IMR-90 (cell line): ENCODE measurements around the gene SYPL2. TPM values are rescaled to one million over a fixed set of nuclear protein-coding genes. Genes with fewer than 3 reads are reported as not detected.

Experiments
- ATAC-seq: fragments of 200-7000 bp; cut with Tn5 transposase; 2 replicates; pipeline ENCODE4 v1.9.1; 2020; ENCODE audit warnings: low read depth, mild to moderate bottlenecking, moderate library complexity
- BruUV-seq: library from RNA; stranded (reverse); fragments of 400-500 nt; replicated peaks from 2 replicates; lab custom pipeline; 2021; lab: Mats Ljungman, UMichigan
- CTCF ChIA-PET: fragments of 300-600 bp; formaldehyde crosslinking; extraction: SDS; loops from one replicate; lab custom pipeline; 2021; ENCODE audit warnings: antibody characterized with exemption; lab: Yijun Ruan, JAX
- POLR2A ChIA-PET: fragments of 300-600 bp; sonication (Branson Sonifier 250); formaldehyde crosslinking; loops from one replicate; lab custom pipeline; 2022; ENCODE audit warnings: antibody characterized with exemption; ENCODE audit not compliant: unreplicated experiment; lab: Charles Lee
- DNase-seq: peaks from one replicate; pipeline ENCODE4 v3.0.0; 2013
- H2AFZ ChIP-seq: replicated peaks from 2 replicates; pipeline ENCODE3; 2013; ENCODE audit warnings: low read length, mild to moderate bottlenecking; ENCODE audit not compliant: poor library complexity
- H2AK5ac ChIP-seq: 2 replicates; pipeline ENCODE4 v1.6.1; 2013; ENCODE audit warnings: low read depth, low read length, inconsistent platforms
- H2AK9ac ChIP-seq: replicated peaks from 2 replicates; pipeline ENCODE3; 2013; ENCODE audit warnings: mild to moderate bottlenecking, low read depth, low read length, moderate library complexity; ENCODE audit not compliant: poor library complexity
- H2BK120ac ChIP-seq: 2 replicates; pipeline ENCODE4 v1.6.1; 2013; ENCODE audit warnings: low read depth, low read length, inconsistent platforms
- H2BK15ac ChIP-seq: 3 replicates; pipeline ENCODE4 v1.6.1; 2013; ENCODE audit warnings: low read depth, low read length, inconsistent platforms
- H2BK20ac ChIP-seq: 2 replicates; pipeline ENCODE4 v1.6.1; 2013; ENCODE audit warnings: low read depth, mild to moderate bottlenecking, inconsistent platforms, low read length, moderate library complexity
- H2BK5ac ChIP-seq: 2 replicates; pipeline ENCODE4 v1.6.1; 2013; ENCODE audit warnings: mild to moderate bottlenecking, low read depth, low read length, inconsistent platforms; ENCODE audit not compliant: poor library complexity, severe bottlenecking
- H3K14ac ChIP-seq: replicated peaks from 2 replicates; pipeline ENCODE4 v1.6.1; 2013; ENCODE audit warnings: low read depth, low read length, inconsistent platforms
- H3K18ac ChIP-seq: 2 replicates; pipeline ENCODE4 v1.6.1; 2013; ENCODE audit warnings: low read depth, low read length, control low read depth
- H3K23ac ChIP-seq: 2 replicates; pipeline ENCODE4 v1.6.1; 2013; ENCODE audit warnings: low read depth, low read length, inconsistent platforms
- H3K27ac ChIP-seq: 2 replicates; pipeline ENCODE4 v1.5.1; 2013; ENCODE audit warnings: mild to moderate bottlenecking, control low read depth, low read length; ENCODE audit not compliant: insufficient read depth
- H3K27me3 ChIP-seq: 2 replicates; pipeline ENCODE4 v1.6.1; 2013; ENCODE audit warnings: low read length; ENCODE audit not compliant: control insufficient read depth, insufficient read depth
- H3K36me3 ChIP-seq: 2 replicates; pipeline ENCODE4 v1.6.1; 2013; ENCODE audit warnings: low read length, mixed read lengths; ENCODE audit not compliant: control insufficient read depth, insufficient read depth
- H3K4ac ChIP-seq: 2 replicates; pipeline ENCODE4 v1.6.1; 2013; ENCODE audit warnings: low read depth, low read length, inconsistent platforms
- H3K4me1 ChIP-seq: 2 replicates; pipeline ENCODE4 v1.6.1; 2013; ENCODE audit warnings: low read length, mixed read lengths; ENCODE audit not compliant: control insufficient read depth, insufficient read depth
- H3K4me2 ChIP-seq: 2 replicates; pipeline ENCODE4 v1.6.1; 2013; ENCODE audit warnings: low read depth, mild to moderate bottlenecking, control low read depth, low read length, moderate library complexity
- H3K4me3 ChIP-seq: 2 replicates; pipeline ENCODE4 v1.5.1; 2013; ENCODE audit warnings: low read depth, mild to moderate bottlenecking, control low read depth, low read length, moderate library complexity; ENCODE audit not compliant: insufficient read depth
- H3K56ac ChIP-seq: 2 replicates; pipeline ENCODE4 v1.6.1; 2013; ENCODE audit warnings: low read length, inconsistent platforms; ENCODE audit not compliant: insufficient read depth; ENCODE audit errors: extremely low read depth
- H3K79me1 ChIP-seq, 2 experiments: 2 replicates each; pipeline ENCODE4 v1.6.1; 2013; ENCODE audit warnings: low read length in 2 of 2, inconsistent platforms in 1 of 2, low read depth in 1 of 2
- H3K9ac ChIP-seq: 2 replicates; pipeline ENCODE4 v1.6.1; 2013; ENCODE audit warnings: low read depth, low read length, control low read depth
- H3K9me1 ChIP-seq: 2 replicates; pipeline ENCODE4 v1.6.1; 2013; ENCODE audit warnings: low read length, inconsistent platforms; ENCODE audit not compliant: insufficient read depth
- H3K9me3 ChIP-seq: 2 replicates; pipeline ENCODE4 v1.6.1; 2013; ENCODE audit warnings: low read length; ENCODE audit not compliant: control insufficient read depth, insufficient read depth
- H4K20me1 ChIP-seq: 2 replicates; pipeline ENCODE4 v1.6.1; 2013; ENCODE audit warnings: low read length, inconsistent platforms; ENCODE audit not compliant: insufficient read depth
- H4K5ac ChIP-seq: 2 replicates; pipeline ENCODE4 v1.6.1; 2013; ENCODE audit warnings: mild to moderate bottlenecking, low read depth, low read length, control low read depth
- H4K8ac ChIP-seq, 2 experiments: 2 replicates each; pipeline ENCODE4 v1.6.1; 2013; ENCODE audit warnings: low read depth in 2 of 2, low read length in 2 of 2, control low read depth in 1 of 2, inconsistent platforms in 1 of 2
- H4K91ac ChIP-seq: 2 replicates; pipeline ENCODE4 v1.6.1; 2013; ENCODE audit warnings: low read depth, low read length, inconsistent platforms; ENCODE audit not compliant: insufficient read depth
- BHLHE40 ChIP-seq: fragments of 150-350 bp; IDR thresholded peaks from 2 replicates; pipeline ENCODE4 v1.6.1; 2016; ENCODE audit warnings: mild to moderate bottlenecking, low read depth, low read length
- CHD1 ChIP-seq: IDR thresholded peaks from 2 replicates; pipeline ENCODE4 v1.6.1; 2012; ENCODE audit warnings: low read depth, low read length, improper control_type of control experiment
- MXI1 ChIP-seq: IDR thresholded peaks from 2 replicates; pipeline ENCODE4 v1.6.1; 2012; ENCODE audit warnings: low read depth, mild to moderate bottlenecking, low read length, moderate library complexity, borderline replicate concordance
- RAD21 ChIP-seq: IDR thresholded peaks from 2 replicates; pipeline ENCODE4 v1.6.1; 2012; ENCODE audit warnings: low read length, improper control_type of control experiment
- WGBS, 2 experiments: methylation state at CpG; one replicate each; pipeline versions ENCODE4 v1.1.5 to v1.1.7; 2013; ENCODE audit warnings: missing lambda C conversion rate in 2 of 2; ENCODE audit not compliant: insufficient read length in 1 of 2; ENCODE audit errors: extremely low coverage in 2 of 2; 5-methylcytosine and 5-hydroxymethylcytosine counted together
- dilution Hi-C: fragments of 300-500 bp; cut with HindIII; formaldehyde crosslinking; loops from one replicate; pipeline ENCODE4 v1.14.3; 2018; ENCODE audit warnings: low sequenced_read_pairs; ENCODE audit not compliant: unreplicated experiment
- in situ Hi-C: fragments of 300-500 bp; cut with MboI; formaldehyde crosslinking; loops from 3 replicates; pipeline ENCODE4 v1.14.3; 2019; ENCODE audit warnings: low sequenced_read_pairs, inconsistent platforms, mixed read lengths
- intact Hi-C: fragments of 100-400 bp; cut with micrococcal nuclease; formaldehyde crosslinking; loops from 2 replicates; pipeline ENCODE4 v1.10.0; 2022
- polyA plus RNA-seq, 3 experiments: library from polyadenylated mRNA; depleted of rRNA; stranded (reverse); fragments of >200 nt; gene quantifications; 2 replicates each; pipeline ENCODE4 v1.2.3, GENCODE V29; 2012; ENCODE audit warnings: low replicate concordance in 1 of 3
- total RNA-seq: library from RNA; depleted of rRNA; stranded (reverse); fragments of >200 nt; gene quantifications from 2 replicates; pipeline ENCODE4 v1.2.3, GENCODE V29; 2012

The SYPL2 gene
- total and polyA plus RNA-seq, 2 of the 4 experiments (the other 2 are of a cell fraction) = under 0.01 to 0.65 TPM

GRCh38 chr1:109527846-109528695 is 61.7 kb downstream of the SYPL2 start (continued):
- no peak for TF ChIP-seq RAD21

GRCh38 chr1:109528712-109529111 is 62.4 kb downstream of the SYPL2 start:
- dilution Hi-C loops (no loop called here), intact Hi-C loops (no loop called here), in situ Hi-C loops (no loop called here)
- no peaks in the 10 kb centered on the region for H3K36me3 ChIP-seq
- no peaks in the 10 kb centered on the region; the same call in 1 of the 2 replicates for H3K9me1 ChIP-seq
- H3K56ac ChIP-seq = no peak overlapping the region
- DNase-seq (no peak), ATAC-seq (no peak)
- no peak overlapping the region for H3K14ac ChIP-seq
- no peak overlapping the region for H3K23ac ChIP-seq
- BruUV-seq = no TSS peak
- H2BK120ac ChIP-seq = no peak overlapping the region
- H4K20me1 ChIP-seq = no peaks in the 10 kb centered on the region
- H4K8ac ChIP-seq = no peak overlapping the region
- H2BK15ac ChIP-seq = no peak overlapping the region
- ChIA-PET POLR2A (no interaction called here), CTCF (interaction anchor here (0.6 to 1.5 kb wide), 4 partner anchors 18 to 38 kb away, joined by 3 to 7 read pairs (median 3); no protein-coding TSS in a partner anchor)
- peaks cover 15% of the 10 kb centered on the region for H3K27me3 ChIP-seq
- H3K9me3 ChIP-seq = no peaks in the 10 kb centered on the region
- no peak overlapping the region for H3K4me2 ChIP-seq
- no peak overlapping the region for H3K18ac ChIP-seq
- no peak overlapping the region for H3K27ac ChIP-seq
- H4K91ac ChIP-seq = no peak overlapping the region
- TF ChIP-seq MXI1 = no peak
- TF ChIP-seq BHLHE40 = no peak
- no peak for TF ChIP-seq CHD1
- H2AK5ac ChIP-seq = no peak overlapping the region
- no peaks in the 10 kb centered on the region for H3K79me1 ChIP-seq
- peaks cover 7% of the 10 kb centered on the region for H3K4me1 ChIP-seq
- H2AK9ac ChIP-seq = no peak overlapping the region
- no peak overlapping the region for H2AFZ ChIP-seq
- H3K4me3 ChIP-seq = no peak overlapping the region
- no peak overlapping the region for H4K5ac ChIP-seq
- WGBS, 2 experiments = 90% methylated on average over 2 of the region's 3 CpGs; no CpG with 5 or more reads in 1 of the 2 experiments
- H3K9ac ChIP-seq = no peak overlapping the region
- H3K4ac ChIP-seq = no peak overlapping the region
- no peak overlapping the region for H2BK20ac ChIP-seq
- no peak overlapping the region for H2BK5ac ChIP-seq
